Measurements from ENCODE around the gene ILK.

ILK gene

DNA sequence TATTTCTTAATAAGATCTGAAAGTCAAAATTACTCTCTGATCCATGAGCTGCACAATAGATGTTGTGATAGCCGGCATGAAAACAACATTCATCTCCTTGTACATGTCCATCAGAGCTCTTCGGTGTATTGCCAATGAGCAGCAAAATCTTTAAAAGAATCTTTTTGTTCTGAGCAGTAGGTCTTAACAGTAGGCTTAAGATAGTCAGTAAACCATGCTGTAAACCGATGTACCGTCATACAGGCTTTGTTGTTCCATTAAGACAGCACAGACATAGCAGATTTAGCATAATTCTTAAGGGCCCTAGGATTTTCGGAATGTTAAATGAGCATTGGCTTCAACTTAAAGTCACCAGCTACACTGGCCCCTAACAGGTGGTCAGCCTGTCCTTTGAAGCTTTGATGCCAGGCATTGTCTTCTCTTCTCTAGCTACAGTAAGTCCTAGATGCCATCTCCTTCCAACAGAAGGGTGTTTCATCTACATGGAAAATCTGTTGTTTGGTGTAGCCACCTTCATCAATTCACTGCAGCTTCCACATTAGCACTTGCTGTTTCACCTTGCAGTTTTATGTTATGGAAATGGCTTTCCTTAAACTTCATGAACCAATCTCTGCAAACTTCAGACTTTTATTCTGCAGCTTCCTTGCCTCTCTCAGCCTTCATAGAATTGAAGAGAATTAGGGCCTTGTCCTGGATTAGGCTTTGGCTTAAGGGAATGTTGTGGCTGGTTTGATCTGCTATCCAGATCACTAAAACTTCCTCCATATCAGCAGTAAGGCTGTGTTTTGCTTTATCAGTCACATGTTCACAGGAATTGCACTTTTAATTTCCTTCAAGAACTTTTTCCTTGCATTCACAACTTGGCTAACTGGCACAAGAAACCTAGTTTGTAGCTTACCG is 28.5 kb upstream of the ILK start:
- no peaks in the 10 kb centered on the region for H3K36me3 ChIP-seq (ENCODE audit: control insufficient read depth, insufficient read depth, low read length)
- 94 to 96% methylated on average over 6 of the region's 6 CpGs for WGBS, 2 experiments
- H3K9me3 ChIP-seq (ENCODE audit: control insufficient read depth, low read length): no peaks in the 10 kb centered on the region
- no peaks in the 10 kb centered on the region for H3K4me1 ChIP-seq (ENCODE audit: control insufficient read depth, insufficient read depth, low read length)
- H3K27ac ChIP-seq (ENCODE audit: insufficient read depth, low read depth, low read length, poor library complexity, severe bottlenecking): no peak overlapping the region
- no peak overlapping the region for H3K4me3 ChIP-seq (ENCODE audit: insufficient read depth, low read depth, low read length)
- no peaks in the 10 kb centered on the region for H3K27me3 ChIP-seq (ENCODE audit: control insufficient read depth, insufficient read depth, low read length, poor library complexity, severe bottlenecking)

- Histone ChIP-seq H3K4me1 (ENCODE audit: control insufficient read depth, insufficient read depth, low read length) (no peaks in the 10 kb centered on the region), H3K27me3 (ENCODE audit: control insufficient read depth, insufficient read depth, low read length, poor library complexity, severe bottlenecking) (no peaks in the 10 kb centered on the region), H3K4me3 (ENCODE audit: insufficient read depth, low read depth, low read length) (no peak overlapping the region), H3K27ac (ENCODE audit: insufficient read depth, low read depth, low read length, poor library complexity, severe bottlenecking) (no peak overlapping the region), H3K36me3 (ENCODE audit: control insufficient read depth, insufficient read depth, low read length) (no peaks in the 10 kb centered on the region), H3K9me3 (ENCODE audit: control insufficient read depth, low read length) (no peaks in the 10 kb centered on the region)
- 80 to 89% methylated on average over 5 to 6 of the region's 6 CpGs for whole genome bisulfite sequencing, 2 experiments
Observed at GRCh38 chr11:6576471-6577373, 26.9 kb upstream of the ILK start.

- H3K9me3 ChIP-seq (ENCODE audit: control insufficient read depth, low read length): no peaks in the 10 kb centered on the region
- no peak overlapping the region for H3K27ac ChIP-seq (ENCODE audit: insufficient read depth, low read depth, low read length, poor library complexity, severe bottlenecking)
- 80 to 93% methylated on average over 1 of the region's 1 CpG for whole genome bisulfite sequencing, 2 experiments
- H3K27me3 ChIP-seq (ENCODE audit: control insufficient read depth, insufficient read depth, low read length, poor library complexity, severe bottlenecking): no peaks in the 10 kb centered on the region
- no peaks in the 10 kb centered on the region for H3K4me1 ChIP-seq (ENCODE audit: control insufficient read depth, insufficient read depth, low read length)
- no peak overlapping the region for H3K4me3 ChIP-seq (ENCODE audit: insufficient read depth, low read depth, low read length)
- H3K36me3 ChIP-seq (ENCODE audit: control insufficient read depth, insufficient read depth, low read length): no peaks in the 10 kb centered on the region
Observed at GRCh38 chr11:6578134-6578533, 25.4 kb upstream of the ILK start.

GRCh38 chr11:6579681-6580080 is 23.9 kb upstream of the ILK start:
- Histone ChIP-seq H3K27ac (ENCODE audit: insufficient read depth, low read depth, low read length, poor library complexity, severe bottlenecking) (no peak overlapping the region), H3K9me3 (ENCODE audit: control insufficient read depth, low read length) (no peaks in the 10 kb centered on the region), H3K36me3 (ENCODE audit: control insufficient read depth, insufficient read depth, low read length) (no peaks in the 10 kb centered on the region), H3K27me3 (ENCODE audit: control insufficient read depth, insufficient read depth, low read length, poor library complexity, severe bottlenecking) (no peaks in the 10 kb centered on the region), H3K4me1 (ENCODE audit: control insufficient read depth, insufficient read depth, low read length) (no peaks in the 10 kb centered on the region), H3K4me3 (ENCODE audit: insufficient read depth, low read depth, low read length) (no peak overlapping the region)
- 88 to 93% methylated on average over 2 of the region's 2 CpGs for WGBS, 2 experiments

DNA sequence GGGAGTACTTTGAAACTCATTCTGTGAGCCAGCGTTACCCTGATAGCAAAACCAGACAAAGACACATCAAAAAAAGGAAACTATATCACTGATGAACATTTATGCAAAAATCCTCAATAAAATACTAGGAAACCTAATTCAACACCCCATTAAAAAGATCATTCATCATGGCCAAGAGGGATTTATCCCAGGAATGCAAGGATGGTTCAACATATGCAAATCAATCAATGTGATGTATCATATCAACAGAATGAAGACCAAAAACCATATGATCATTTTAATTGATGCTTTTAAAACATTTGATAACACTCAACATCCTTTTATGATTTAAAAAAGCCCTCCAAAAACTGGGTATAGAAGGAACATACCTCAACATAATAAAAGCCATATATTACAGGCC is 20.0 kb upstream of the ILK start:
- H3K9me3 ChIP-seq (ENCODE audit: control insufficient read depth, low read length): no peaks in the 10 kb centered on the region
- no peak overlapping the region for H3K4me3 ChIP-seq (ENCODE audit: insufficient read depth, low read depth, low read length)
- H3K27ac ChIP-seq (ENCODE audit: insufficient read depth, low read depth, low read length, poor library complexity, severe bottlenecking): no peak overlapping the region
- H3K36me3 ChIP-seq (ENCODE audit: control insufficient read depth, insufficient read depth, low read length): no peaks in the 10 kb centered on the region
- H3K27me3 ChIP-seq (ENCODE audit: control insufficient read depth, insufficient read depth, low read length, poor library complexity, severe bottlenecking): no peaks in the 10 kb centered on the region
- no peaks in the 10 kb centered on the region for H3K4me1 ChIP-seq (ENCODE audit: control insufficient read depth, insufficient read depth, low read length)
- WGBS, 2 experiments: 73 to 87% methylated on average over 1 of the region's 1 CpG

- Histone ChIP-seq H3K4me1 (ENCODE audit: control insufficient read depth, insufficient read depth, low read length) (no peaks in the 10 kb centered on the region), H3K9me3 (ENCODE audit: control insufficient read depth, low read length) (no peaks in the 10 kb centered on the region), H3K27me3 (ENCODE audit: control insufficient read depth, insufficient read depth, low read length, poor library complexity, severe bottlenecking) (no peaks in the 10 kb centered on the region), H3K27ac (ENCODE audit: insufficient read depth, low read depth, low read length, poor library complexity, severe bottlenecking) (no peak overlapping the region), H3K4me3 (ENCODE audit: insufficient read depth, low read depth, low read length) (no peak overlapping the region), H3K36me3 (ENCODE audit: control insufficient read depth, insufficient read depth, low read length) (no peaks in the 10 kb centered on the region)
- 95% methylated on average over 3 to 4 of the region's 4 CpGs for WGBS, 2 experiments
Observed at GRCh38 chr11:6584528-6584927, 19.0 kb upstream of the ILK start.

- H3K4me1 ChIP-seq (ENCODE audit: control insufficient read depth, insufficient read depth, low read length): no peaks in the 10 kb centered on the region
Observed at GRCh38 chr11:6586434-6587359, 16.9 kb upstream of the ILK start.

DNA sequence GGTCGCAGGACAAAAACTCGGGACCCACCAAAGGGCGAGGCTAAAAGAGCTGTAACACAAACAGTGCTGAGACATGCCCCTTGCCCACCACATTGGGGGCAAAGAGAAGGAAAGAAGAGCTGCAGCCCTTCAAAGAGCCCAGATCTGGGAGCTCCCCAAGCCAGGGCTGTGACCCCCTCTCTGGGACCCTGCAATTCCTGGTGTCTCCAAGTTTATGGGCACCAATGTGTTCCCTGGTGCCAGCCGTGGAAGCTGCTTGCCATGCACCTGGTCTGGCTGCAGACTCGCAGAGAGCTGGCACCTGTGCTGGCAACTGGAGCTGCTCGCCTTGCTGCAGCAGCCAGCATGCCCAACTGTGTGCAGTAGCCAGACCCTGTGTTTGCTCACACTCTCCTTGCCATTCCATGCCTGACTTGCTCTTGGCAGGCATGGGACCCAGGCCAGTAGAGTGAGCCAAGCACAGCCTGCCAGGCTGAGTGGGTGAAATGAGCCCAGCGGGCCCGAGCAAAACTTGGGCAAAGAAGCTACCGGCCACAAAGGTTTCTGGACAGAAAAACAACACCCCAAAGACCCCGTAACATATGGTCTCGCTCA is 16.1 kb upstream of the ILK start:
- no peak overlapping the region for H3K4me3 ChIP-seq (ENCODE audit: insufficient read depth, low read depth, low read length)
- H3K9me3 ChIP-seq (ENCODE audit: control insufficient read depth, low read length): no peaks in the 10 kb centered on the region
- H3K36me3 ChIP-seq (ENCODE audit: control insufficient read depth, insufficient read depth, low read length): no peaks in the 10 kb centered on the region
- H3K4me1 ChIP-seq (ENCODE audit: control insufficient read depth, insufficient read depth, low read length): peaks cover 4% of the 10 kb centered on the region
- H3K27ac ChIP-seq (ENCODE audit: insufficient read depth, low read depth, low read length, poor library complexity, severe bottlenecking): no peak overlapping the region
- 92 to 95% methylated on average over 11 of the region's 11 CpGs for WGBS, 2 experiments
- no peaks in the 10 kb centered on the region for H3K27me3 ChIP-seq (ENCODE audit: control insufficient read depth, insufficient read depth, low read length, poor library complexity, severe bottlenecking)

More at GRCh38 chr11:6586434-6587359, 16.9 kb upstream of the ILK start:
- no peaks in the 10 kb centered on the region for H3K36me3 ChIP-seq (ENCODE audit: control insufficient read depth, insufficient read depth, low read length)
- WGBS, 2 experiments: 92 to 93% methylated on average over 25 of the region's 25 CpGs
- no peak overlapping the region for H3K27ac ChIP-seq (ENCODE audit: insufficient read depth, low read depth, low read length, poor library complexity, severe bottlenecking)
- H3K9me3 ChIP-seq (ENCODE audit: control insufficient read depth, low read length): no peaks in the 10 kb centered on the region
- H3K4me3 ChIP-seq (ENCODE audit: insufficient read depth, low read depth, low read length): no peak overlapping the region
- no peaks in the 10 kb centered on the region for H3K27me3 ChIP-seq (ENCODE audit: control insufficient read depth, insufficient read depth, low read length, poor library complexity, severe bottlenecking)

DNA sequence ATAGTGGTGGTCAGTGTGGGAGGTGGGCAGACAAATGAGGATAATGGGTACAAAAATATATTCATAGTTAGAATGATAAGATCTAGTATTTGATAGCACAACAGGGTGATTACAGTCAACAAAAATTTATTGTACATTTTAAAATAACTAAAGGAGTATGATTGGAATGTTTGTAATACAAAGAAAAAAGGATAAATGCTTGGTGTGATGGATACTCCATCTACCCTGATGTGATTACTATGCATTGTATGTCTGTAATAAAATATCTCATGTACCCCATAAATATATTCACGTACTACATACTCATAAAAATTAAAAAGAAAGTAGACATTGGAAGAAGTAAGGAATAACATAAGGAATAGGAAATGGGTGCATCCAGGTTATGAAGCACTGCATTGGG is 15.6 kb upstream of the ILK start:
- H3K36me3 ChIP-seq (ENCODE audit: control insufficient read depth, insufficient read depth, low read length): no peaks in the 10 kb centered on the region
- H3K27ac ChIP-seq (ENCODE audit: insufficient read depth, low read depth, low read length, poor library complexity, severe bottlenecking): no peak overlapping the region
- H3K4me1 ChIP-seq (ENCODE audit: control insufficient read depth, insufficient read depth, low read length): peaks cover 5% of the 10 kb centered on the region
- no peaks in the 10 kb centered on the region for H3K27me3 ChIP-seq (ENCODE audit: control insufficient read depth, insufficient read depth, low read length, poor library complexity, severe bottlenecking)
- no peak overlapping the region for H3K4me3 ChIP-seq (ENCODE audit: insufficient read depth, low read depth, low read length)
- no peaks in the 10 kb centered on the region for H3K9me3 ChIP-seq (ENCODE audit: control insufficient read depth, low read length)
- no CpG with 5 or more reads among the region's 1 CpG for WGBS, 2 experiments

All from ectodermal cell (in vitro differentiated cells).